HG03378 (cell line): Measurements from ENCODE around the gene TMEM26.

Experiments
- ATAC-seq: cut with Tn5 transposase; IDR thresholded peaks from one replicate; pipeline ENCODE4 v1.9.1; 2021; ENCODE audit warnings: mild to moderate bottlenecking, moderate library complexity; ENCODE audit not compliant: unreplicated experiment

TMEM26 gene

DNA sequence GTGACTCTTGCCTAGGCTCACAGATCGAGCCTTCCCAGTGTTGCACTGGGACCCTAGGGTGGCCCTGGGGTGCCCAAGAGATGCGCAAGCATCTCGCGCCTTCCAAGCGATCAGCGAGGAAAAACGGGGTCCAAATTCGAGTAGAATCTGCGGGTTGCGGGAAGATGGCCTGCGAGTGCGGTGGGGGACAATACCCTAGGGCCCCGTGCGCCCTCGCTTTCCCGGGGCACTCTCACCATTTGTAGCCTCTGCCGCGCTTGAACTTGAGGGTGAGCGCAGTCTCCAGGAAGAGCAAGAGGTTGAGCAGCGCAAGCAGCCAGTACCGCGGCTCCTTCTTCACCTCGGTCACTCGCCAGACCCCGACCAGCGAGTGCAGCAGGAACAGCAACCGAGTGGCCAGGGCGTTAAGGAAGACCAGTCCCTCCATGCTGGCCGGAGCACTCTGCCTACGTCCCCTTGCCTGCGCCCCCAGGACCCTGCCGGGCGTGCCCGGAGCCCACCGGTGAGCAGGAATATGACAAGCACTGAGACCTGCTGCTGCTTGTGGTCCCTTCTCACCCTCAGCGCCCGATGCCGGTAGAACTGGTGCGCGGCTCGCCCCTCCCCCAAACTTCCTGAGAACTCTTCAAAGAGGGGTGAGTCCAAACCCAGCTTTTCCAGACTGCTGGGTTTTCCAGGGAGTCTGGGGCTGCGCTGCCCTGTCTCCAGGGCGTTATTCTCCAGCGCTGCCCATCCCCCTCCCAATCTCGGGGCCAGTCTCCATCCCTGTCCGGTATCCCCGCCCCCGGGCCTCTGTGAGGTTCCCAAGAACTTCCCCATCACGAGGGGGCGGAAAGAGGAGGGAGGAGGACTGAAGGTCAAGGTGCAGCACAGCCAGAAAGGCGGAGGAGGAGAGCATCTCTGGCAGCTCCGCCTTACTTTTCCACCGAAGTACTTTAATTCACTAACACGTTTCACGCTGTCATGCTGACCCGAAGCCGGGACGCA is at the start of gene TMEM26:
Gene TMEM26 (minus strand): TSS at position 727 of the 987 bp plus-strand sequence. CDS start 300 bp downstream, at position 427.
- ATAC-seq: no peak

DNA sequence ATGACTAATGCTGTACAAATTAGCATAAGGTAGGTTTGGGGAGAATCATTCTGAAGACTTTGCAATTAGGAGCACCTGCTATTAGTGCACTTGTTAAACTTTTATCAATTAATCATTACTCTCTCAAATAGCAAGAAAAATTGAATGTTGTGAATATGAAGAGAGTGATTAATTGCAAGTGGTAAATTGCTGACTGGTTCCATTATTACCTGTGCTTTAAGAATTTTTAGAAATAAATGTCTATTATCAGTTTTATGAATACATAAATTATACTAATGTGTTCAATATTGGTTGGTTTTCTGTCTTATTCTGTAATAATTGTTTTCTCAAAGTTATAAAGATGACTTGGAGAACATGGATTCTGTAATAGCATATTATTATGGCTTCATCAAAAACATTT is 47.3 kb upstream of the TMEM26 start:
- no peak for ATAC-seq

DNA sequence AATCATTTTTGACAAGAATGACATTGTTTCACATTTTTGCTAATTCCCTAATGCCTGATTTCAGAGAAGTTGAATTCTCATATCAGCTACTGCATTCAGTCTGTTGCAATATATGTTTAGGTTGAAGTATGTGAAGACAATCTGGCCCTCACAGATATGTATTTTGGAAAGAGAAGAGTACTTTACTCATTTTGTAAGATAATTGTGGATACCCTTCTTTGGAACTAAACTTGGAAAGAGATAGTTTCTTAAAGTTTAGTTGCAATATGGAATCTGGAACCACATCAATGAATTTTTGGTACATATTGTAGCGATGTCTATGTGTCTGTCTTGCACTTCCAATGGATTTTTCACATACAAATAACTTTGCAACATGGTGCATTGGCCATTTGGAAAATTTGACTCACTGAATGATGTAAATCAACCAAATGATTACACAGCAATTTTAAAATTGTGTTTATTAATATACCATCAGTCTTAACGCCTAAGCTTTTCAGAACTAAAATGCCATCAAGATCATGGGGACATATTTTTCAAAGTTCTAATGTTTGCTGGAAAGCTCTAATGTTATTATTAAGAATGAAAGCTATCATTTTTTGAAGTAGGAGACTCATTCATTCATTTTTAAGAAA is 39.3 kb upstream of the TMEM26 start:
- ATAC-seq: no peak

- ATAC-seq: no peak
Measured at GRCh38 chr10:61487506-61487905, 34.3 kb upstream of the TMEM26 start.

DNA sequence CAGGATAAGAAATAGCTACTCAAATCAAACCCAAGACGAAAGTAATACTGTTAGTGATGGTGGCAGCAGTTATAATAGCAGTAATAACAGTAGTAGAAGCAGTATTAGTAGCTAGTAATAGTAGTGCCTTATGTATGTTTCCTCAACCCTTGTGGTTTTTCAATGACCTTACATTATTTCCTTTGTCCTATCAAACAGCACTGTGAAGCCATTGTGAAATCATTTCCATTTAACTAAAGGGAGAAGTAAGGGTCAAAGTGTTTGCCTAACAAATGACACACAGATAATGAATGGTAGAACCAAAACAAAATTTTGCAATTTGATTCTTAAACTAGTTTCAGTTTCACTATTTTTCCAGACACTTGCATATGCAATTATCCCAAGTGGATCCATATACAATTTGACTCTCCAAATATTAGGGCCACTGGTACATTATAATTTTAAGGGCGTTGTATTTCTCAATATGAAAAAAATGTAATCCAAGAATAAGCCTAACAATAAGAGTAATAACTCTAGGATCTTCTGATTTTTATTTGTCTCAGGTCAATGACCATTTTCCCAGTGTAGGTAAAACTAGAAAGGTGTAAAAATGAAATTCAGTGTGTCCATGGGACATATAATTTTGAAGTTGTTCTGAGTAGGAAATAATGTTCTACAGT is 33.7 kb upstream of the TMEM26 start:
- ATAC-seq: no peak

DNA sequence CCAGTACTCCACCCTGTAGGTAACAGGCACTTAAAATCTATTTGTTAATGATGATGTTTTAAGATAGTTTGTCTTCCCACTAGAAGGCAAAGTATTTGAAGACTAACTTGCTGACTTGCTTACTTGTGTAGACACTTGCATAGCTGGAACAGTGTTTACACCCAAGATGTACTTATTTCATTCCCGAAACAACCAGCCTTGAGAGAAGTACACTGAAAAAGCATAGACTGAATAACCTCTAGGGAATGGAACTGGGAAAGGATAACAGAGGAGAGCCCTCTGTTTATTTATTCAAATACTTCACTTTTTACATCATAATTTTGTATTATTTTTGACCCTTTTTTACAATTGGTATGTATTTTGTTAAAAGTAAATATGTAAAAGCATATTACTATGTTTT is 33.1 kb upstream of the TMEM26 start:
- ATAC-seq: no peak

DNA sequence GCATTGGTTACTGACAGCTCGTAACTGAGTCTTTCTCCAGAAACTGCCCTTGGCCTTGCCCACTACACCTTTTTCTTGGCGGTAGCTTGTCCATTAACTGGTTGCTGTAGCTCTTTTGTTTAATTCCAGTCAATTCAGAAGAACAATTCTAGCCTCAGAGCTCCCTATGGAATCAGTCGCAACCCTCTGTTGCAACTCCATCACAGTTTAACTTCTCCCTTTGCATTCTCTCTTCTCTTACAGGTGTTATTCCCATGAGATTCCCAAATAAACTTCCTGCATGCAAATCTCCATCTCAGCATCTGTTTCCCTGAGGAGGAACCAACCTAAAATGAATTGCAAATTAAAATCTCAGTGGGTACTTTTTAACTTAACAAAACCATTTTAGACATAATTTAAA is 28.4 kb upstream of the TMEM26 start:
- ATAC-seq: no peak

DNA sequence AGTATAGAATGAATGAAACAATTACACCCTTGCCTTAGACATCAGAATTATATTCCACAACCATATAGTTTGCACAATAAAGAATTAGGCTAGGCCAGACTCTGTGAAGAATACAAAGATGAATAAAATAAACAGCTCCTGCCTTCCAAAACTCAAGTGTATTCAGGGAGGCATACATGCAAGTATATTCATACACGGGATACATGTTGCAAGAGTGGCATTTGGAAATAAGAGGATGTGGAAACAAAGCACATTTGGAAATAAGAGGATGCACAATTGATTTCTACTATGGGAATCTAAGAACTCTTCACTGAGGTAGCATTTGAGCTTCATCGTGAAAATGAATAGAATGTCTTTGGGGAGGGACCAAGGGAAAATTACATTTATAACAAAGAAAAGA is 27.0 kb upstream of the TMEM26 start:
- ATAC-seq: no peak

DNA sequence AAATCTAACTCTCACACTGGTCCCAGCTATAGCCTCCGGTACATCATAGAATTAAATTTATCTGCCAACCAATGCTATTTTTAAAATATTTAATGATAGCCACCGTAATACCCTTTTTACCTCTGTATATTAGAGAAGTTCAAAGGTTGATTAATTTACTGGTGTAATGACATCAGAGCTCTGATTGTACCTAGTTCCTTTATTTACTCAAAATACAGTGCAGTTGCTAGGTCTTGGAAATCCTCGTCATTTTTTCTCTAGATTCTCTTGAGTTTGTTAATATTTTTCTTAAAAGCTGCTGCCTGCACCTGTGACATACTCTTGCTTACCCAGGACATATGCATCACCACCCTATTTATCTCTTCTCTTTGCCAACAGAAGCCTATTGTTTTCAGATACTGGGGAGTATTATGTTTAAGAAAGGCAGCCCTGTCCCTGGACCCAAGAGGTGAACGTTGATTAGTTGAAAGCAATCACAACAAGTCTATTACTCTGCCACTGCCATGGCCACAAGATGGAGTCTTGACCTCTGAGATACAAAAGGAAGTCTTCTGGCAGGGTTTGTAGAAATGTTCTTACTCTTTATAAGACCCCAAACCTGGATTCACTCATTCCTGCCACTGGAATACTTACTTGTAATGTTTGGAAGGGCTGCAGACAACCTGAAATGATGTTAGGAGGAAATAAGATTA is 25.6 kb upstream of the TMEM26 start:
- ATAC-seq: no peak

- ATAC-seq: no peak
Measured at GRCh38 chr10:61477451-61477850, 24.3 kb upstream of the TMEM26 start.

DNA sequence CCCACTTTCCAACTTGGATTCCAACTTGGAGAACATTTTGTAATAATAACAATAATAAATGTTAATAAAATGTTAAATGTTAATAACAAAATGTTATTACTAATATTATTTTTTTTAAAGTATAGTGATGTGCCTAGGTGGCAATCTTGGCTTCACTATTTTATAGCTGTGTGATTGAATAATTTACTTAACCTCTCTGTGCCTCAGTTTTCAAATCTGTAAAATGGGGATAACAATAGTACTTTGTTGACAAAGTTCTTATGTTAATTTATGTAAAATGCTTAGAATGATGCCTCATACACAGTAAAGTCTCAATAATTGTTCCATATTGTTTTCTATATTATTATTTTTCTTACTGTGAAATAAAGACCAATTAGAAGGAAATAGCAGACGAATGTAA is 23.3 kb upstream of the TMEM26 start:
- no peak for ATAC-seq

DNA sequence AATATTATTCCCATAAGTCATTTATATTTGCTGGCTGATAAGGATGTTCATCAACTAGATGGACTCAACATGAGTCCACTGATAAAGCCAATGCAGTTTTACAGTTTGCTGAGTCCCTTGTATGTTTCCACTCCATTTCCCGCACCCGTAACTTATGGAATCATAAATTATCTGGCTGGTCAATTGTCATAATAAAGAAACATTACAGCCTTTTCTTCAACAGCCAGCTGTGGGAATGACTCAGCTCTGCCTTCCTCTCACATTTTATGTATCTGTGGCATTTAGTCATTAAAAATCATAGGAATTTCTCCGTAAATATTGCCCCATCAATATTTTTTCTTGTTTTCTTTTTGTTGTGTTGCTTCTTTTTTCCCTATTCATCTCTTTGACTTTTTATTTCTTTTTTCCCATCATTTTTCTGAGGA is 22.3 kb upstream of the TMEM26 start:
- ATAC-seq: no peak

GRCh38 chr10:61472090-61472674 is 19.0 kb upstream of the TMEM26 start:
- ATAC-seq: no peak

- ATAC-seq: no peak
Measured at GRCh38 chr10:61471491-61471890, 18.3 kb upstream of the TMEM26 start.

- no peak for ATAC-seq
Measured at GRCh38 chr10:61470740-61471139, 17.6 kb upstream of the TMEM26 start.

DNA sequence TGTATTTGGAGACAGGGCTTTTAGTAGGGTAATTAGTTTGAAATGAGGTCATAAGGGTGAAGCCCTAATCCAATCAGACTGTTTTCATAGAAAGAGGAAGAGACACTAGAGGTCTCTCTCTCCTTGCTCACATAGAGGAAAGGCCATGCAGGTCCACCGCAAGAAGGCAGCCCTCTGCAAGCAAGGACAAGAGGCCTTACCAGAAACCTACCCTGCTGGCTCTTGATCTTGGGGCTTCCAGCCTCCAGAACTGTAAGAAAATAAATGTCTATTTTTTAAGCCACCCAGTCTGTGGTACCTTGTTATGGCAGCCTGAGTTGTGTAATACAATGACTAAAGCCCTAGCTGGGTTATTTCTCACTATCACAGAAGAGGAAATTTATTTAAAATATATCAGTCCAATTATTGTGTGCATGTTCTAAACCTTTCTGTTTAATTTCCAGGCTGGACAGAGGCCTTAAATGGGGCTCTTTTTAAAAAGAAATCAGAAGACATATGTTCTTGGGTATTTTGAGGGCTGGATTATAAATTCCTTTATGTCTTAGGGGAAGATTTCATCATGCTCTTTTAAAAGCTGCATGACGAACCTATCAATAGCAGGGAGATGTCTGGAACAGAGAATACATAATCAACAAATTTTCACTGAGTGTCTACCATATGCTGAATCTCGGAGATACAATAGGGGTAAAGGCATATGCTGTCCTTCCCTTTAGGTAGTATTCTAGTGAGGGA is 12.9 kb upstream of the TMEM26 start:
- ATAC-seq: no peak

GRCh38 chr10:61465171-61465496 is 12.0 kb upstream of the TMEM26 start:
- no peak for ATAC-seq

DNA sequence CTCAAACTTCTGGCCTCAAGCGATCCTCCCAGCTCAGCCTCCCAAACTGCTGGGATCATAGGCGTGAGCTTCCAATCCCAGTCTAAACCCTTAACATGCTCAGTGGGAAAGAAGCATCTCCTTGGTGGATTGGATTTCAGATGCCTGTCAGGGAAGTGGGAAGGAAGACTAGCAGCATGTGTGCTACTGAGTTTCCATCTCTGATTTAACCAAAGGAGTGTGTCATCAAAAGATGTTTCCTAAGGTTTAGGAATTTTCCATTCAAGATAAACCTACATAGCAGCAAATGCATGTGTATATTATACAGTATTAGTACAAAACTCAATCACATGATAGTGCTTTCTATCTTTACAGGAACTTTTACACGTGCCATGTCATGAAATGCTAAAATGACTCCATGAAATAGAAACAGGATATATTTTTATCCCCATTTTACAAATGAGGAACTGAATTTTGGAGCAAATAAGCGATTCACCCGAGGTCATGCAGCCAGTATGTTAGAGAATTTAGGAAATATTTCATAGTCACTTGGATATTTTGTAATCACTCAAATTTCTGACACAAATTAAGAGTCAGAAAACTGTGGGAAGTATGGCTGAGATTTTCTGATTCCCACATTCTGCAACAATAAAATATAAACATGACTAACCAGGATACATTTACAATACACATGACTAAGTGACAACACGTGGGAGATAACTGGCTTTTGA is 11.4 kb upstream of the TMEM26 start:
- ATAC-seq: no peak
